Dermis blood vessel endothelial cell (primary cell): ENCODE results near the gene OPRM1. TPM values are rescaled to one million over a fixed set of nuclear protein-coding genes. Genes with fewer than 3 reads are reported as not detected.
"Not testable (repeated sequence)": the region's sequence is repeated elsewhere in the genome, so short reads cannot be mapped to it uniquely, and the experiment has no call there.

Source experiments
- DNase-seq: peaks from one replicate; pipeline ENCODE4 v3.0.0; 2010
- total RNA-seq: library from RNA; depleted of rRNA; stranded (reverse); fragments of >200 nt; gene quantifications from 2 replicates; pipeline ENCODE4 v1.2.3, GENCODE V29; 2014

OPRM1 gene
- total RNA-seq, 1 donor from 2014 or later: not detected

GRCh38 chr6:154210678-154211077 is 171.6 kb downstream of the OPRM1 start:
- no peak for DNase-seq

- DNase-seq: no peak
These were observed 174.7 kb downstream of the OPRM1 start for GRCh38 chr6:154213782-154214181.

DNA sequence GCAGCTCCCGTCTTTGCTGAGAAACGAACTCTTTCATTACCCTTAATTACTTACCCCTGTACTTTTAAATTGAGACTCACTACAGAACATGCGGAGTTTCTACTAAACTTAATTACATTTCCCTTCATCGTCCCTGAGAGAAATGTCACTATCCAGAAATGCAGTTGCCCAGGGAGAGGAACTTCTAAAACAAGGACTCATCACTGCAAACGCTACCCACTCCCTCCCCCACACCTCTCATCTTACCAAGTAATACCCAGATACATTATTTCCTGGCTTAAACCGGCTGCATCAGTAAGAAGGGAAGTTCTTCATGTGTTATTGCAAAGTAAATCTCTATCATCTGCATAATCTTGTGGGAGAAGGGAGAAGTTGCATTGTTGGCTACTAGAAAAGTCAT is 179.3 kb downstream of the OPRM1 start:
- DNase-seq: no peak

GRCh38 chr6:154218787-154219186 is 179.7 kb downstream of the OPRM1 start:
- DNase-seq: no peak

GRCh38 chr6:154219250-154219649 is 180.2 kb downstream of the OPRM1 start:
- no peak for DNase-seq

DNA sequence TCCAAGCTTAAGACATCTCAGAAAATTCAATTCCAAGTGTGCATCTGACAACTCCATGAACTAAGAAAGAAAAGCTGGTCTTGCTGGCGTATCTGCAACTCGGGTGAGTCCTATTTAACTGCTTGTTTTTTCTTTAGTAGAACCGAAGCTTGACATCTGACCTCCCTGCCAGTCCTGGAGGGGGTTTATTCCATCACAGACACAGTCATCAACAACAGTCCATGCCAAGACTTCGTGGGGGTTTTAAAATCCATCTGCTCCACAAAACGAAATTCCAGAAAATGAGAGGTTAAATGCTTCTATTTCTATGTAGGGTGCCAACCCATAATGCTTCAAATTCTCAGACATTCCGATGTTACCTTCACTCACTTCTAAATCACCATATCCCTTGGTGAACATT is 183.7 kb downstream of the OPRM1 start:
- DNase-seq: no peak

GRCh38 chr6:154223296-154223695 is 184.3 kb downstream of the OPRM1 start:
- DNase-seq: no peak

DNA sequence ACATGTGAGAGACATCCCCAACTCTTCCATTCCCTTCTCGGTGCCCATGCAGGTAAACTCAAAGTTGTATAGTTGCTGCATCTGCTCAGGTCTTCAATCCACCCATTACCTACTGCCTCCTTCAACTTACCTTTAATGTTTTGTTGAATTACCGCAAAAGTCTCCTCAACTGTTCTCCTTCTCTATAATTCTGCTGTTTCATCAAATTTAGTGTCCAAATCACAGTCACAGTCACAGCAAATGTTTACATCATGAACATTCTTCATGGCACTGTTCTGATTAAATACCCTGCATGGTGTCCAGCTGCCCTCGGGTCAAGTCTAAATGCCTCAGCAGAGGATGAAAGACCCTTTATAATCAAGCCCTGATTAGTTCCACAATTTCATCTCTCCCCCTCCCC is 187.4 kb downstream of the OPRM1 start:
- DNase-seq: no peak

- DNase-seq: no peak
These were observed 189.0 kb downstream of the OPRM1 start for GRCh38 chr6:154227862-154228520.

DNA sequence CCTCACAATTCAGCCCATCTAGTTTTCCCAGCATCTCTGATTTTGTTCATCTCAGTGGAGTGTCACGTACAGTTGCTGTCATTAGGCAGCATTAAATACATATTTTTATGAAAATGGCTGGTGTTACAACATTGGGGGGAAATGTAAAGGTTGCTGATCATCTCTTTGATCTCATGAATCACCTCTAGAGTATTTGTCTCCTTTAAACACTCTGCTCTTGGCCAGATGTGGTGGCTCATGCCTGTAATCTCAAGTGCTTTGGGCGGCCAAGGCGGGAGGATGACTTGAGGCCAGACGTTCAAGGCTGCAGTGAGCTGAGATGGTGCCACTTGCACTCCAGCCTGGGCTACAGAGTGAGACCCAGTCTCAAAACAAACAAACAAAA is 189.5 kb downstream of the OPRM1 start:
- DNase-seq: no peak

GRCh38 chr6:154229786-154230185 is 190.7 kb downstream of the OPRM1 start:
- DNase-seq: no peak

GRCh38 chr6:154230393-154230792 is 191.4 kb downstream of the OPRM1 start:
- no peak for DNase-seq

DNA sequence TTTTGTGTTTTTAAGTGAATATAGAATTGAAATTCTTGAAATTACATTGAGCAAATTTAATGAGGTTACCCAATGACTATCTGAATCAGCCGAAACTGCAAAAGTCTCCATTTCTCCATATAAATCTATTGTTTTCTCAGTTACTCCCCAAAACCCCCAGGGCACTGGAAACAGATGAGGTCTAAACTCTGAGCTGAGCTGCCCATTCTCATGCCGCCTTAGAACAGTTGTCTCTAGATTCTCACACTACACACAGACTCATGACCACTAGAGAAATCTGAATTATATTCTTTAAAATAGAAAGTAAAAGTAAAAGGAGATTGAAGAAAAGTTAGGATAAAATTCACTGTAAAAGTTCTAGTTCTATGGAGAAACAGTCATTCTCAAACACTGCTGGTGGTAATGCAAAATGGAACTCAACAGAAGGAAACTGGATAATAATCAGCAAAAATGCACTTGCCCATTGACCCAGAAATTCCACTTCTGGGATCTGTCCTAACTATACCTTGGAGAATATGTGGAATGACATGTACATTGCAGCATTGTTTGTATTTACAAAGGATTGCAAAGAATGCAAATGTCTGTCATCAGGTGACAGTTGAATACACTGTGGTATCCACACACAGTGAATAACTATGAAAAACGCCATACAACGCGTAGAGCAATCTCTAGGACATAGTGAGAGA is 192.0 kb downstream of the OPRM1 start:
- no peak for DNase-seq

- no peak for DNase-seq
These were observed 193.2 kb downstream of the OPRM1 start for GRCh38 chr6:154232013-154232910.

- no peak for DNase-seq
These were observed 194.3 kb downstream of the OPRM1 start for GRCh38 chr6:154233383-154233782.

- no peak for DNase-seq
These were observed 195.2 kb downstream of the OPRM1 start for GRCh38 chr6:154234019-154234772.

- no peak for DNase-seq
These were observed 197.7 kb downstream of the OPRM1 start for GRCh38 chr6:154236646-154237301.

DNA sequence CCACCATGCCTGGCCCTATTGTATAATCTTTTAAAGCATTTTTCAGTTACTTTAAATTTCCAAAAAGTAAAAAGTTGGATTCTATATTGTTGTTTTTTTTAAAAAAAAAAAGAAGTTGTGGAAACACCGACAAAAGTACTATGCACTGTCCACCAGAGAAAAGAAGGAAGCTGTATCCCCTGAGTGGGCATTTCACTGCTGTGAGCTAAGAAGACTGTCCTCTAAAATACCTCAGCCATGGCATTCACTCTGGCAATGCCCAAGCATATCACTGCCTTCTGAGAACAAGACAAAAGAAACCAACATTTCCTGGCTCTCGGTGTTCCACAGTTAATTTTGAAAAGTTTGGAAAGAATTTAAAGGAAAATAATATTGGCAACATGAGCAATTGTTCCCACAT is 199.8 kb downstream of the OPRM1 start:
- no peak for DNase-seq

GRCh38 chr6:154239392-154239791 is 200.4 kb downstream of the OPRM1 start:
- DNase-seq: no peak

- not testable (repeated sequence) for DNase-seq
These were observed 202.0 kb downstream of the OPRM1 start for GRCh38 chr6:154241061-154241460.

GRCh38 chr6:154241581-154241980 is 202.5 kb downstream of the OPRM1 start:
- no peak for DNase-seq
